Neural crest cell (in vitro differentiated cells): Measurements from ENCODE around the gene BAHD1. TPM values are rescaled to one million over a fixed set of nuclear protein-coding genes. Genes with fewer than 3 reads are reported as not detected.
A peak's percentile ranks its signal among the peaks of the same experiment; 100 is the strongest.

Experiments
- DNase-seq: peaks from one replicate; pipeline ENCODE4 v3.0.0; 2021; ENCODE audit warnings: low read depth, mixed read lengths, low spot score
- H3K27ac Mint-ChIP-seq: one replicate; pipeline ENCODE4 v1.8.0; 2021; ENCODE audit warnings: mild to moderate bottlenecking, mixed read lengths; ENCODE audit not compliant: unreplicated experiment
- H3K27me3 Mint-ChIP-seq: 2 replicates; pipeline ENCODE4 v1.8.0; 2021; ENCODE audit warnings: low read depth, mild to moderate bottlenecking, mixed read lengths
- H3K36me3 Mint-ChIP-seq: 2 replicates; pipeline ENCODE4 v1.8.0; 2021; ENCODE audit warnings: low read depth, mild to moderate bottlenecking, mixed read lengths
- H3K4me1 Mint-ChIP-seq: 2 replicates; pipeline ENCODE4 v1.8.0; 2021; ENCODE audit warnings: mixed read lengths
- H3K4me3 Mint-ChIP-seq: one replicate; pipeline ENCODE4 v1.8.0; 2021; ENCODE audit warnings: mild to moderate bottlenecking, mixed read lengths
- H3K9me3 Mint-ChIP-seq: 2 replicates; pipeline ENCODE4 v1.8.0; 2021; ENCODE audit warnings: mixed read lengths
- total RNA-seq: library from RNA; stranded (reverse); gene quantifications from 2 replicates; pipeline ENCODE4 v1.2.1, GENCODE V29; 2021
- TF ChIP-seq, protein P1 (sequence below): fragments of 200-600 bp; sonication (generic); conservative IDR thresholded peaks from 2 replicates; pipeline ENCODE4 v1.5.0; 2021; ENCODE audit warnings: antibody characterized with exemption, mild to moderate bottlenecking

The BAHD1 gene
- total RNA-seq, 1 donor from 2014 or later = 25.6 TPM

DNA sequence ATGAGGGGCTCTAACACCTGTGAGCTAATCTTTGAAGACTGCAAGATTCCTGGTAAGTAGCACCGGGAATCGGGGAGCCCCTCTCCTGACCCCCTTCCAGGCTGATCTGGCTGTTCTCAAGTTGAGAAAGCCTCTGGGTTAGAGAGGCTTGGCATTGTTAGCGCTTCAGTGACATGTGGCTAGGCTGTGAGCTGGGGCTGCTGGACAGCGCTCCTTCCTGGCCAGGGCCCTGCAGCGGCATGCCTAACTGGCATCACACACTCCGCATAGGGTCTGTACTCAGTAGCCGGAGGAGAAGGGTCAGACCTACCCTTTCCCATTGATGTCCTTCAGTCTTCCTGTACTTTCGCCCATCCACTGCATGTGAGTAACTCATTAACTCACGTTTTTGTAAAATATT lies 27.7 kb upstream of the BAHD1 start:
- Mint-ChIP-seq H3K27me3 (no peaks in the 10 kb centered on the region), H3K4me3 (peak overlapping the region; percentile 31), H3K27ac (no peak overlapping the region), H3K36me3 (peaks cover 9% of the 10 kb centered on the region), H3K9me3 (no peaks in the 10 kb centered on the region), H3K4me1 (no peaks in the 10 kb centered on the region)
- TF ChIP-seq, protein P1, sequence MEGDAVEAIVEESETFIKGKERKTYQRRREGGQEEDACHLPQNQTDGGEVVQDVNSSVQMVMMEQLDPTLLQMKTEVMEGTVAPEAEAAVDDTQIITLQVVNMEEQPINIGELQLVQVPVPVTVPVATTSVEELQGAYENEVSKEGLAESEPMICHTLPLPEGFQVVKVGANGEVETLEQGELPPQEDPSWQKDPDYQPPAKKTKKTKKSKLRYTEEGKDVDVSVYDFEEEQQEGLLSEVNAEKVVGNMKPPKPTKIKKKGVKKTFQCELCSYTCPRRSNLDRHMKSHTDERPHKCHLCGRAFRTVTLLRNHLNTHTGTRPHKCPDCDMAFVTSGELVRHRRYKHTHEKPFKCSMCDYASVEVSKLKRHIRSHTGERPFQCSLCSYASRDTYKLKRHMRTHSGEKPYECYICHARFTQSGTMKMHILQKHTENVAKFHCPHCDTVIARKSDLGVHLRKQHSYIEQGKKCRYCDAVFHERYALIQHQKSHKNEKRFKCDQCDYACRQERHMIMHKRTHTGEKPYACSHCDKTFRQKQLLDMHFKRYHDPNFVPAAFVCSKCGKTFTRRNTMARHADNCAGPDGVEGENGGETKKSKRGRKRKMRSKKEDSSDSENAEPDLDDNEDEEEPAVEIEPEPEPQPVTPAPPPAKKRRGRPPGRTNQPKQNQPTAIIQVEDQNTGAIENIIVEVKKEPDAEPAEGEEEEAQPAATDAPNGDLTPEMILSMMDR = no peak
- DNase-seq = no peak

DNA sequence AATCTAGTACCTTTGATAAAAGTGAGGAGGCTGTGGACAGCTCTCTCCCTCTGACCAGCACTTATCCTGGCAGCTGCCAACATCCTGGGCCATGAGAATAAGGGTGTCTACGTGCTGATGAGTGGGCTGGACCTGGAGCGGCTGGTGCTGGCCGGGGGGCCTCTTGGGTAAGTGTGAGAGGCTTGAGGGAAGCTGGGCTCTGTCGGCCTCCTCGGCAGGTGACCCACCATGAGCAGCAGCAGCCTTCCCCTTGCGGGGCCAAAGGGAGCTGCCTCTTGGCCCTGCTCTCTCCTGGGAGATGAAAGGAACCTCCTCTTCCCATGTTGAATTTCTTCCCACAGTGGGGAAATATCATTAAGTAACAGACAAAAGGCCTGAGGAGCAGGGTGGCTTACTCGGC lies 25.9 kb upstream of the BAHD1 start:
- H3K4me1 Mint-ChIP-seq = no peaks in the 10 kb centered on the region
- H3K9me3 Mint-ChIP-seq = no peaks in the 10 kb centered on the region
- no peaks in the 10 kb centered on the region for H3K27me3 Mint-ChIP-seq
- H3K36me3 Mint-ChIP-seq = peaks cover 9% of the 10 kb centered on the region
- no peak overlapping the region for H3K27ac Mint-ChIP-seq
- TF ChIP-seq, protein P1 = no peak
- no peak overlapping the region for H3K4me3 Mint-ChIP-seq
- no peak for DNase-seq

DNA sequence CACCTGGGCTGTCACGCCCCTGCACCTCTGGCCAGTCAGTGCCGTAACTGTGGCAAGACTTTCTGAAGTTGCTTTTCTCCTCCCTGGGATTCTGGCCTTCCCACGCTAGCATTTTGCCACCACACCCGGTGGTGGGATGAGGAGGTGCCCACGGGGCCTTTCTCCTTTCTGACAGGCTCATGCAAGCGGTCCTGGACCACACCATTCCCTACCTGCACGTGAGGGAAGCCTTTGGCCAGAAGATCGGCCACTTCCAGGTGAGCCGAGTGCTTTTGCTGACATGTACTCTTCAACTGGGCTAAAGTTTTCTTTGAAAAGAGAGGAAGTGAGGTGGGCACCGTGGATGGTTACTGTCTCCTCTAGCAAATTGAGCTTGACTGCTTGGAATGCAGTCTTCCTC lies 25.5 kb upstream of the BAHD1 start:
- DNase-seq = no peak
- H3K4me3 Mint-ChIP-seq = no peak overlapping the region
- no peaks in the 10 kb centered on the region for H3K27me3 Mint-ChIP-seq
- no peaks in the 10 kb centered on the region for H3K9me3 Mint-ChIP-seq
- H3K4me1 Mint-ChIP-seq = no peaks in the 10 kb centered on the region
- TF ChIP-seq, protein P1 = no peak
- H3K27ac Mint-ChIP-seq = no peak overlapping the region
- H3K36me3 Mint-ChIP-seq = peaks cover 9% of the 10 kb centered on the region

DNA sequence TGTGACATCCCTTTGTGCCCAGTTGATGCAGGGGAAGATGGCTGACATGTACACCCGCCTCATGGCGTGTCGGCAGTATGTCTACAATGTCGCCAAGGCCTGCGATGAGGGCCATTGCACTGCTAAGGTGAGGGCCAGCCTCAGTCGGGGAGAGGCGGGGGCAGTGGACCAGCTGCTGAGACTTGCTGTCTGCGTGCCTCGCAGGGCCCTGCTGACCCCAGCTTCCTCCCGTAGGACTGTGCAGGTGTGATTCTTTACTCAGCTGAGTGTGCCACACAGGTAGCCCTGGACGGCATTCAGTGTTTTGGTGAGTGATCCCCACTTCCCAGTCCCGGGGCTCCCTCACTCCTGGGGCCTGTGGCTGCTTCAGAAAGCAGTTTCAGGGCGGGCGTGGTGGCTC lies 24.7 kb upstream of the BAHD1 start:
- peaks cover 2% of the 10 kb centered on the region for H3K27me3 Mint-ChIP-seq
- H3K4me3 Mint-ChIP-seq = no peak overlapping the region
- DNase-seq = no peak
- H3K36me3 Mint-ChIP-seq = peaks cover 7% of the 10 kb centered on the region
- H3K4me1 Mint-ChIP-seq = no peaks in the 10 kb centered on the region
- TF ChIP-seq, protein P1 = no peak
- no peaks in the 10 kb centered on the region for H3K9me3 Mint-ChIP-seq
- H3K27ac Mint-ChIP-seq = no peak overlapping the region

DNA sequence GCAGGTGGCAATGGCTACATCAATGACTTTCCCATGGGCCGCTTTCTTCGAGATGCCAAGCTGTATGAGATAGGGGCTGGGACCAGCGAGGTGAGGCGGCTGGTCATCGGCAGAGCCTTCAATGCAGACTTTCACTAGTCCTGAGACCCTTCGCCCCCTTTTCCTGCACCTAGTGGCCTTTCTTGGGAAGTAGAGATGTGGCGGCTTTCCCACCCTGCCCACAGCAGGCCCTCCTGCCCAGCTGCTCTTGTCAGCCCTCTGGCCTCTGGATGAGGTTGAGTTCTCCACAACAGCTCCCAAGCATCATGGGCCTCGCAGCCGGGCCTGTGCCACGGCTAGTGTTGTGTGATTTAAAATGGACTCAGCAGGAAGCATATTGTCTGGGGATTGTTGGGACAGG lies 22.6 kb upstream of the BAHD1 start:
- no peaks in the 10 kb centered on the region for H3K4me1 Mint-ChIP-seq
- no peaks in the 10 kb centered on the region for H3K9me3 Mint-ChIP-seq
- DNase-seq = no peak
- TF ChIP-seq, protein P1 = no peak
- peaks cover 3% of the 10 kb centered on the region for H3K36me3 Mint-ChIP-seq
- H3K27me3 Mint-ChIP-seq = peaks cover 9% of the 10 kb centered on the region
- H3K4me3 Mint-ChIP-seq = no peak overlapping the region
- no peak overlapping the region for H3K27ac Mint-ChIP-seq
